HG02678 (cell line): ENCODE measurements around the gene PRRC2C.
"Not testable (repeated sequence)": the region's sequence is repeated elsewhere in the genome, so short reads cannot be mapped to it uniquely, and the experiment has no call there.

Experiments used
- ATAC-seq: cut with Tn5 transposase; IDR thresholded peaks from one replicate; pipeline ENCODE4 v1.9.1; 2021; ENCODE audit warnings: mild to moderate bottlenecking, moderate library complexity; ENCODE audit not compliant: unreplicated experiment

PRRC2C gene

DNA sequence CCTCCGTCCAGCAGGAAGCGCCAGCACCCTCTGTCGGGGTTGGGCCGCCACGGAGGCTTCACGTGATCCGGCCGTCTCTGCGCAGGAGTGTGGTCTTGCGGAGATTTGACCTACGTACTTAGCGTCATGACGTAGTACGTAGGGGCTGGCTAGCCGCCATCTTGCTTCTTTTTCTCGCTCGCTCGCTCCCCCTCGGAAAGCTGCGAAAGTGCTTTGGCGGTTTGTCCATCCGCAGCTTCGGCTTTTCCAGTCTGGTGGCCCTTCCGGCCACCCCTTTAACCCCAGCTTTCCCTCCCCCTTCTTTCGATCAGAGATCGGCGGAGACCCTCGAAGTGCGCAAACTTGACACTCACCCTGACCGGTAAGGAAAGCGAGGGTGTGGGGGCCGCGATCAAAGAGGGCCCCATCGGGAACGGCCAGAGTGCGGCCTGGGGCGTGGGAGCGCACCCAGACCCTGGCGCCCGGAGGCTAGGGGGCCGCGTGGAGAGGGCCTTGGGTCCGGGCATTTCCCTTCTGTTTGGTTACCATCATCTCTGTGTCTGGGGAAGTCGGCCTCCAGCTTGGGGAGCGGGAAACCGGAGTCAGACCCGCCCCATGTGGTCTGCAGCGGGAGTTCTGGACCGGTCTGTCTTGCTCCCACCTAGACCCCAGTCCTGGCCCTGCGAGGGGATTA, at the start of gene PRRC2C:
TSS of gene PRRC2C (plus strand) at position 156 of the 673 bp plus-strand sequence. CDS start 26,559 bp downstream, outside the sequence.
- ATAC-seq = peak; percentile 97

DNA sequence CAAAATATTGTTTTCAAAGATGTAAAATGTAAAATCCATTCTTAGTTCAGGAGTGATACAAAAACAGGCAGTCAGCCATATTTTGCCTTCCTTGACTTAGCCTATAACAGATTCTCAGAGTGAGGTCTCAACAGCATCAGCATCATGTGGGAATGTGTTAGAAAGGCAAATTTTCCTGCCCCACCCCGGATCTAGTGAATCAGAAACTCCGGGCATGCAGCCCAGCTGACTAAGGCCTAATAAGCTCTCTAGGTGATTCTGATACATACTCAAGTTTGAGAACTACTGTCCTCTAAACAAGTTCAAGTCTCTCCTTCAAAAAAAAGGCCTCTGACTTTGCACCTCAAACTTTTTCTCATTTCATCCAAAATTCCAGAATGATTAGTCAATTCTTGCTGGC, 46.9 kb upstream of the PRRC2C start:
- no peak for ATAC-seq

GRCh38 chr1:171440201-171440600, 45.1 kb upstream of the PRRC2C start:
- not testable (repeated sequence) for ATAC-seq

DNA sequence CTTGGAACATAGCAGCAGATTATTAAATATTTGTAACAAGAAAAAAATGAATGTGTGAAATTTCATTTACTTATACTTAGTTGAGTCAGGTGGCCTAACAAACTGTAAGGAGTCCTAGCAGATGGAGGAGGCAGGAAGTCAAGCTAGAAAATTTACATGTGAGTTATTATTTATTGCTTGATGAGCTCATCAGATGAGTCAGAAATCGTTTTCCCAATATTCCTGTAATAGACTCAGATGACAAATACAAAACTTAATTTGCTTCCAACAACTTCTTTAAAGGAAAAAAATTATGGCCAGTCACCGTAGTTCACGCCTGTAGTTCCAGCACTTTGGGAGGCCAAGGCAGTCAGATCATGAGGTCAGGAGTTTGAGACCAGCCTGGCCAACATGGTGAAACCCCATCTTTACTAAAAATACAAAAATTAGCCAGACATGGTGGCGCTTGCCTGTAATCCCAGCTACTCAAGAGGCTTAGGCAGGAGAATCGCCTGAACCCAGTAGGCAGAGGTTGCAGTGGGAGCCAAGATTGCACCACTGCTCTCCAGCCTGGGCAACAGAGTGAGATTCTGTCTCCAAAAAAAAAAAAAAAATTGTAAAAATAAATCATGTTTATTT, 43.9 kb upstream of the PRRC2C start:
- ATAC-seq = not testable (repeated sequence)

DNA sequence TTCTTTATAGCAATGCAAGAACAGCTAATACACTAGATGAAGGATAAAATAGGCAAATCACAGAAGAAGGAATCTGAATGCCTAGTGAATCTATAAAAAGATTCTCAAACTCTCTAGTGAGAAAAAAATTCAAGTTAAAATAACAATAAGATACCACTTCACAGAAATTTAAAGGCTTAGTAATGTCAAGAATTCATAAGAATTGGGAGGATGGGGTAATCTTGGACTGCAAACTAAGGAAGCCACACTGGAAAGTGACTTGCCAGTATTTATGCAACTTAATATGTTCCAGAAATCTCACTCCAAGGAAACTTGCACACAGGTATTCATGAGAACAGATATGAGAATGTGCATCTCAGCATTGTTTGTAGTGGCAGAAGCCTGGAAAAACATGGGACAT, 38.9 kb upstream of the PRRC2C start:
- ATAC-seq = no peak

DNA sequence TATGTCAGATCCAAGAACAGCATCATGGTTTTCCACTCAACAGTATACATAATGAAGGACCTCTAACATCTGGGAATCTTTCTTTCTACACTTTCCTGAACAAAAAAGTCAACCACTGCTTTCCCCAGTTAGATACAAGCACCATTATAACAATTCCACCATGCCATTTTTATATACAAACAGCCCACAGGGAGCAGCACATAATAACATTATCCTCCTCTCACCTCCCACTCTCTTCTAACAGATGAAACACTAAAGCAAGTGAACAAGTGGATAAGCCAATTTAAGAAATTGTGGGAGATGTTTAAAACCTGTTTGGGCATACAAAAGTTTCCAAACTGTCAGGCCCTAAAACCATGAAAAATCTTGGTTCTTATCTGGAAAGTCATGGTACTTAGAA, 29.4 kb upstream of the PRRC2C start:
- no peak for ATAC-seq

DNA sequence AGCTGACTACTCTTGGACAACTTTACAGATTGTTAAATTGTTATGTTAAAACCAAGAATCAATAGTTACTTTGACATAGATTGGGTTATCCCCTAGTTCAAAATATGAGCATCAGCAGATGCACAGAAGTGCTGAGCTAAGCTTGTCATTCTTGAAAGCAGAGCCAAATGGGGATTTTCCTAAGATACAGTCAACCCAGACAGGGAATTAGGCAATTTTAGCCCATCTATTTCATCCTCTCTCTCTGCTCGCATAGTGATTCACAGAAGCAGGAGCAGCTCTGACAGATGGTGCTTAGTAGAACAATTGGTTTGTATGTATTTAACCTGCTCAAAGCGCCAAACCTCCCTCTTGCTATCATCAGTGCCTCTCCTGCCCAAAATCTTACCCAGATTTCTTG, 27.9 kb upstream of the PRRC2C start:
- no peak for ATAC-seq

DNA sequence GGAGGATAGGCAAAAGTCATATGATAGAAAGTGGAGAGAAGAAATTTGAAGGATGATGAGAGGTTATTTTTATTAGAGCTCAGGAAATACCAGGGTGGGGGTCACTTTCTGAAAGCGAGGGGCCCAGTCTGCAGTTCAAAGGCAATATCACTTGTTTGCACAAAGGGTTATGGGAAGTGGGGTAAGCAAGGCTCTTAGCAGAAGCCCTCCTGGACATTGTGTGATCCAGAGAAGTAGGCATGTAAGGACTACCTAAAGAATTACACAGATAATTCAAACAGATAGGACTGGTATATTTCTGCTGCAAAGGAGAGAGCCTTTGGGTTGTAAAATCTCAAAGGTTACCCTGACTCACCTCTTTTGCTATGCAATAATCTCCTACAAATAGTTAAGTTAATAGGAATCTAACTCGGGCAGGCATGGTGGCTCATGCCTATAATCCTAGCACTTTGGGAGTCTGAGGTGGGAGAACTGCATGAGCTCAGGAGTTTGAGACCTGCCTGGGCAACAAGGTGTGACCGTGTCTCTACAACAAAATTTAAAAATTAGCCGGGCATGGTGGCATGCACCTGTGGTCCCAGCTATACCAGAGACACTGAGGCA, 25.2 kb upstream of the PRRC2C start:
- ATAC-seq = no peak

DNA sequence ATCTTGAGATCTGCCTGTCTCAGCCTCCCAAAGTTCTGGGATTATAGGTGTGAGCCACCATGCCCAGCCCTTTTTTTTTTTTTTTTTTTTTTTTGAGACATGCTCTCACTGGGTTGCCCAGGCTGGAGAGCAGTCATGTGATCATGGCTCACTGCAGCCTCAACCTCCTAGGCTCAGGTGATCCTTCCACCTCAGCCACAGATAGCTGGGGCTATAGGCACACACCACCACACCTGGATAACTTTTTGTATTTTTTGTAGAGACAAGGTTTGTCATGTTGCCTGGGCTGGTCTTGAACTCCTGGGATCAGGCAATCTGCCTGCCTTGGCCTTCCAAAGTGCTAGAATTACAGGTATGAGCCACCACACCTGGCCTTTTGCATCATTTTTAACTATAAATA, 17.7 kb upstream of the PRRC2C start:
- no peak for ATAC-seq

DNA sequence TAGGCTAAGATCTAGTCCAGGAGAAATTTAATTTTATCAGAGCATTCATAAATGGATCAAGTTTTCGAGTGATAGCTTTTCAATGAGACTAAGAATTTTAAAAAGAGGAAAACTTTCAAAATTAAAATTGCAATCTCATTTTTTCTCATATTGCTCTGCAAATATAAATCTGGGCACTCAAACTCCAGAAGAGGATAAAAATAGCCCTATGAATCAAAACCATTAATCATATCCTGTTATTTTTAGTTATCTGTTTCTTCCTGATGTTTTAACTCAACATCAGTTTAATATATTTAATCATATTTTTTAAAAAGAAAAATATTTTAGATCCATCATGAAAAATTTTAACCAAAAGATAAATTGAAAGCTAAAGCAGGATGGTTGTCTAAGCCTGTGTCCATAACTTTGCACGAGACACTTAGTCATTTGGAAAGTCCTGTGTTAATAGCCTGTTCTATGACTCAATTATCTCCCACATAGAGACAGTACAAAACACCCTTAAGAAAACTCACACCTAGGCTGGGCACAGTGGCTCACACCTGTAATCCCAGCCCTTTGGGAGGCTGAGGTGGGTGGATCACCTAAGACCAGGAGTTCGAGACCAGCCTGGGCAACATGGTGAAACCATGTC, 17.1 kb upstream of the PRRC2C start:
- ATAC-seq = peak; percentile 72

DNA sequence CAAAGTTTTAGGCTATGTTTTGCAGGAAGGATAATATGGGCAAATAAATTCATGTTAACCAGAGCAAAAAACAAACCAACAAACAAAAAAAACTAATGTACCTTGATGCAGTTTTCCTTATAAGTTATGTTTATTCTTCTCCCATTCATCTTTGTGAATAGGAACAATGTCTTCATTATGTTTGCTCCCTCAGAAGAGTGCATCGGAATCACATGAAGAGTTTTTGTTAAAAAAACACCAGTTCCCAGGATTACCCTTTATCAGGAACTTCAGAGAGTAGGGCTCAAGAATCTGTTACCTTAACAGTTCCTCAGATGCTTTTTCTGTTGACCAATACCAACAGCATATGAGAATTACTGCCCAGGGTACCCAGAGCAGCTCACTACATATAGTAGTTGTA, 14.6 kb upstream of the PRRC2C start:
- no peak for ATAC-seq

DNA sequence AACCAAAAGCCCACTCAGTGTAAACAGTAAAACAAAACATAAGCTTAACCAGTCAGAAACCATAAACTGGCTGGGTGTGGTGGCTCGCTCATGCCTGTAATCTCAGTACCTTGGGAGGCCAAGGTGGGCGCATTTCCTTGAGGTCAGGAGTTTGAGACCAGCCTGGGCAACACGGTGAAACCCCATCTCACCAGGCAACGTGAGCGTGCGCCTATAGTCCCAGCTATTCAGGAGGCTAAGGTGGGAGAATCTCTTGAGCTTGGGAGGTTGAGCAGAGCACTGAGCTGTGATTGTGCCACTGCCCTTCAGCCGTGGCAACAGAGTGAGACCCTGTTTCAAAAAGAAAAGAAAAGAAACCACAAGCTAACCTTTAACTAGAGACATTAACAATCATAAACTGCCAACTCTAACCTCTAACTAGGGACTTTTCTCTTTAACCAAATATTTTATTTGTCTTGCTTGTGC, 13.1 kb upstream of the PRRC2C start:
- peak; percentile 59 for ATAC-seq

GRCh38 chr1:171476829-171477228, 8.5 kb upstream of the PRRC2C start:
- no peak for ATAC-seq

- no peak for ATAC-seq
Observed at GRCh38 chr1:171477804-171478203, 7.5 kb upstream of the PRRC2C start.

GRCh38 chr1:171480035-171480434, 5.3 kb upstream of the PRRC2C start:
- ATAC-seq = no peak

GRCh38 chr1:171484760-171485374, 463 bp upstream of the PRRC2C start:
- ATAC-seq = peak; percentile 55

DNA sequence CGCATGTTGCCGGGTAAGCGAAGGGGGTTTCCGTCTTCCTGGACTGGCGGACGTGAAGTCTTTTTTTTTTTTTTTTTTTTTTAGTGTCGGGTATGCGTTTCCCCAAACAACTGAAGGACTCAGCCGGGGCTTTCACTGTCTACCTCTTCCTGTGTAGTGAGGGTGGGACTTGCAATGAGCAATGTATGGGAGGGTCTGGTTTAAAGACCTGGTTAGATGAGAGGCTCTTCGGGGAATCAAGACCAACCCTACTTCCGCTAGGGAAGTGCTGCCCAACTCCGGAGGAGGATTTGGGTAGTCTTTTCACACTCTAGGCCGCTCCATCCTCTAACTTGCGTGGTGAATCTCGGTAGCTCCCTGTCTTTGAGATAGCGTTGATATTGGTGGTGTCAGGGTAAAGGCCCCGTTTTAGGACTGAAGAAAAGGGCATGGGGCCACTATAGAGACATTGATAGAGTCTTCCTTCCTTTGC, 754 bp downstream of the PRRC2C start:
- ATAC-seq = peak; percentile 33

GRCh38 chr1:171487038-171487437, 1.7 kb downstream of the PRRC2C start:
- ATAC-seq = no peak

DNA sequence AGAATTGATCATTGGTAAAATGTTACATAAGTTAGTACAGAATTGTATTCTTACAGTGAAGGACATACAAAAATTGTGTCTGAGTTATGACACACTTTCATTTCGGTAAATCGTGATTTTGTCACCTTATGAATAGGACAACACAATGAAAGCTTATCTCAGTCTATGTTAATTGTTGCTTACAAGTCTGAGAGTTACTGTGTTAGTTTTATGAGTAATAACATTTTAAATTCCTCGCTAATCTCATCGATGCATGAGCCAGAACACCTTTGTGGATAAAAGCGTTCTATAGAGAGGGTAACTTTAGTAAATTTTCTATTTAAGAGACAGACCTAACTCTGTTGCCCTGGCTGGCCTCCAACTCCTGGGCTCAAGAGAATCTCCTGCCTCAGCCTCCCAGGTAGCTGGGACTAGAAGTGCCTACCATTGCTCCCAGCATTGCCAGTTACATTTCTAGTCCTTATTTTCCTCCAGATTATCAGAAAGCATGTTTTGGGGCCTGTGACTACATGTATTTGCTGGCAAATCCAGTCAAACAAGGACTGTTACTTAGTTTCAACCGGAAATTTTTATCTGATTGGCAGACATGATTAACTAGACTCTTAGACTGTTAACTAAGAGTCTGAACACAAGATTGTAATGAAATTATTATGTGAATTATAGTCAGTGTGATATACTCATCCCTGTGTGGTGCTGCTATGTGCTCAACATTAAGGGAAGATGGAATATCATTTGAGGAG, 3.0 kb downstream of the PRRC2C start:
- ATAC-seq = no peak

- ATAC-seq = no peak
Observed at GRCh38 chr1:171494076-171494475, 8.7 kb downstream of the PRRC2C start.
